Measurements from ENCODE around the gene PBX2. TPM values are rescaled to one million over a fixed set of nuclear protein-coding genes. Genes with fewer than 3 reads are reported as not detected.
A peak's percentile ranks its signal among the peaks of the same experiment; 100 is the strongest.

The PBX2 gene
- total and polyA plus RNA-seq, 2 experiments from 2014 or later: 7.2 to 111 TPM

DNA sequence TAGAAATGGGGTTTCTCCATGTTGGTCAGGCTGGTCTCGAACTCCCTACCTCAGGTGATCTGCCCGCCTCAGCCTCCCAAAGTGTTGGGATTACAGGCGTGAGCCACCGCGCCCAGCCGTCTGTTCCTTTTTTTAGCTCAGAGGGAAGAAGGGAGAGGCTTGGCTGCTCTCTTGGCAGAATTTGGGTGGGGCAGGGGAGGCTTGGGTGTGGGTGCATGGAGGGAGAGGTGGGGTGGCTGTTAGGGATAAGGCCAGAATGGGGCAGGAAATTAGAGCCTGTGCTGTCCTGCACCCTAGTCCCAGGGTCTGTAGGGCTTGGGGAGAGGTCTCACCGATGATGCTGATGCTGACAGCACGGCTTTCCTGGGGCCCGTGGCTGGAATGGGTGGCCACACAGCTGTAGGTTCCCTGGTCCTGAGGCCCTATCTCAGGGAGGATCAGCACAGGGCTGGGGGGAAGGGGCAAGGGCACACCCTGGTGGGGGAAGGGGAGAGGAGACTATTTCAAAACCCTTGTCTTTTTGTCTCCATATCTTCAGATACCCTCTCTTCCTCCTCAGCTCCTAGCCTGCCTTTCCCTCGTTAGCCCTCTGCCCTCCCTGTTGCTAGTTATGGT, 8.0 kb downstream of the PBX2 start:
- Histone ChIP-seq H3K36me3 (ENCODE audit: insufficient read depth) (peaks cover 2% of the 10 kb centered on the region; the same call in 1 of the 2 replicates), H3K27me3 (ENCODE audit: insufficient read depth) (no peaks in the 10 kb centered on the region), H3K4me1 (ENCODE audit: insufficient read depth) (peaks cover 9% of the 10 kb centered on the region; the same call in 1 of the 2 replicates), H3F3A (replicated peaks; ENCODE audit: low read depth) (peaks cover 14% of the 10 kb centered on the region), H3K27ac (ENCODE audit: low read depth) (no peak overlapping the region), H3K4me2 (no peak overlapping the region), H3K4me3 (no peak overlapping the region), H3K9me2 (ENCODE audit: insufficient read depth) (no peaks in the 10 kb centered on the region), H3K79me2 (replicated peaks; ENCODE audit: insufficient read depth) (peaks cover 13% of the 10 kb centered on the region), H2AFZ (no peak overlapping the region), H4K20me1 (replicated peaks; ENCODE audit: insufficient read depth) (no peaks in the 10 kb centered on the region)
- TF ChIP-seq NANOG (IDR thresholded peaks at IDR 0.05; ENCODE audit: borderline replicate concordance) (no peak), POLR2AphosphoS5 (IDR thresholded peaks at IDR 0.05; ENCODE audit: low read depth) (no peak), ZNF114 (CRISPR knock-in tag; IDR thresholded peaks at IDR 0.05) (no peak)
- TF ChIP-seq, protein P1, sequence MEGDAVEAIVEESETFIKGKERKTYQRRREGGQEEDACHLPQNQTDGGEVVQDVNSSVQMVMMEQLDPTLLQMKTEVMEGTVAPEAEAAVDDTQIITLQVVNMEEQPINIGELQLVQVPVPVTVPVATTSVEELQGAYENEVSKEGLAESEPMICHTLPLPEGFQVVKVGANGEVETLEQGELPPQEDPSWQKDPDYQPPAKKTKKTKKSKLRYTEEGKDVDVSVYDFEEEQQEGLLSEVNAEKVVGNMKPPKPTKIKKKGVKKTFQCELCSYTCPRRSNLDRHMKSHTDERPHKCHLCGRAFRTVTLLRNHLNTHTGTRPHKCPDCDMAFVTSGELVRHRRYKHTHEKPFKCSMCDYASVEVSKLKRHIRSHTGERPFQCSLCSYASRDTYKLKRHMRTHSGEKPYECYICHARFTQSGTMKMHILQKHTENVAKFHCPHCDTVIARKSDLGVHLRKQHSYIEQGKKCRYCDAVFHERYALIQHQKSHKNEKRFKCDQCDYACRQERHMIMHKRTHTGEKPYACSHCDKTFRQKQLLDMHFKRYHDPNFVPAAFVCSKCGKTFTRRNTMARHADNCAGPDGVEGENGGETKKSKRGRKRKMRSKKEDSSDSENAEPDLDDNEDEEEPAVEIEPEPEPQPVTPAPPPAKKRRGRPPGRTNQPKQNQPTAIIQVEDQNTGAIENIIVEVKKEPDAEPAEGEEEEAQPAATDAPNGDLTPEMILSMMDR (conservative IDR thresholded peaks at IDR 0.05; ENCODE audit: low read depth in 2 of 2): 0 out of 4 replicates have a peak, but pooled peaks of 1 of the 2 experiments have one; percentile 13
- TF ChIP-seq, protein P2, sequence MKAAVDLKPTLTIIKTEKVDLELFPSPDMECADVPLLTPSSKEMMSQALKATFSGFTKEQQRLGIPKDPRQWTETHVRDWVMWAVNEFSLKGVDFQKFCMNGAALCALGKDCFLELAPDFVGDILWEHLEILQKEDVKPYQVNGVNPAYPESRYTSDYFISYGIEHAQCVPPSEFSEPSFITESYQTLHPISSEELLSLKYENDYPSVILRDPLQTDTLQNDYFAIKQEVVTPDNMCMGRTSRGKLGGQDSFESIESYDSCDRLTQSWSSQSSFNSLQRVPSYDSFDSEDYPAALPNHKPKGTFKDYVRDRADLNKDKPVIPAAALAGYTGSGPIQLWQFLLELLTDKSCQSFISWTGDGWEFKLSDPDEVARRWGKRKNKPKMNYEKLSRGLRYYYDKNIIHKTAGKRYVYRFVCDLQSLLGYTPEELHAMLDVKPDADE (IDR thresholded peaks at IDR 0.05): no peak
- H3K27ac Mint-ChIP-seq: no peak overlapping the region
- peaks cover 35% of the 10 kb centered on the region for H3K4me1 Mint-ChIP-seq
- DNase-seq (ENCODE audit: low spot score) (no peak), ATAC-seq (no peak)
- no peak overlapping the region for H3K4me3 Mint-ChIP-seq
- peaks cover 62% of the 10 kb centered on the region for H3K36me3 Mint-ChIP-seq (ENCODE audit: low read depth)
- H3K9me3 Mint-ChIP-seq: no peaks in the 10 kb centered on the region
- H3K27me3 Mint-ChIP-seq (ENCODE audit: insufficient read depth, low read depth, poor library complexity): peaks cover 19% of the 10 kb centered on the region

DNA sequence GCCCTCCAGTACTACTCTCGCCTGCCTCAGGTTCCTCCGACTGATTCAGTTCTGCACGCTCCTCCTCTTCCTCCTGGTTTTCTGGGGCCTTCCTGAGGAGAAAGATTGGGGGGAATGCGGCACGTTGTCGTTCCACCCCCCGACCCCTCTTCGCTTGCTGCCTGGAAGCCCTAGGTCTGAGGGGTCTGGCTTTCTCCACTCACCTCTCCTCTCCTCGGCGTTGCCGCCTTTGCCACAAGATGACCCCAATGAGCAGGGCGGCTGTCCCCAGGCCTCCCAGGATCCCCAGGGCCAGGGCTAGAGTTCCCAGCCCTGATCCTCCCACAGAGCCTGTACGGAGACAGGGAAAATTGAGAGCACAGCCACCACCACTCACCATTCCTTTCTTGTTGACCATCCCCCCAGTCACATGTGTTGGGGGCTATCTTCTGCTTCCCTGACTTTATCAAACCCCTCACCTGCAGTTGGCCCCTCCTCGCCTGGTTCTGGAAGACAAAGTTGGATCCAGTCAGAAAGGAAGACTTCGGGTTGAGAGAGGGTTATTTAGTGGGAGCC, 8.8 kb downstream of the PBX2 start:
- peaks cover 54% of the 10 kb centered on the region for H3K36me3 Mint-ChIP-seq (ENCODE audit: low read depth)
- Histone ChIP-seq H3K4me3 (no peak overlapping the region), H4K20me1 (replicated peaks; ENCODE audit: insufficient read depth) (no peaks in the 10 kb centered on the region), H3F3A (replicated peaks; ENCODE audit: low read depth) (peaks cover 12% of the 10 kb centered on the region), H3K36me3 (ENCODE audit: insufficient read depth) (peaks cover 2% of the 10 kb centered on the region; the same call in 1 of the 2 replicates), H3K27ac (ENCODE audit: low read depth) (no peak overlapping the region), H3K27me3 (ENCODE audit: insufficient read depth) (no peaks in the 10 kb centered on the region), H3K4me1 (ENCODE audit: insufficient read depth) (peaks cover 13% of the 10 kb centered on the region; the same call in 1 of the 2 replicates), H3K4me2 (no peak overlapping the region), H2AFZ (no peak overlapping the region), H3K79me2 (replicated peaks; ENCODE audit: insufficient read depth) (peaks cover 13% of the 10 kb centered on the region), H3K9me2 (ENCODE audit: insufficient read depth) (no peaks in the 10 kb centered on the region)
- H3K27ac Mint-ChIP-seq: no peak overlapping the region; the same call in 1 of the 2 replicates
- no peak for DNase-seq (ENCODE audit: low spot score)
- H3K27me3 Mint-ChIP-seq (ENCODE audit: insufficient read depth, low read depth, poor library complexity): peaks cover 23% of the 10 kb centered on the region
- 0 out of 3 replicates have a peak overlapping the region, but pooled peaks have one; percentile 6 for H3K4me3 Mint-ChIP-seq
- no peaks in the 10 kb centered on the region for H3K9me3 Mint-ChIP-seq
- peaks cover 36% of the 10 kb centered on the region for H3K4me1 Mint-ChIP-seq
- no peak for ATAC-seq
- TF ChIP-seq EZH2phosphoT487 (IDR thresholded peaks at IDR 0.05; ENCODE audit: unreplicated experiment): no peak
- TF ChIP-seq CREB1 (CRISPR knock-in tag; IDR thresholded peaks at IDR 0.05; ENCODE audit: low read depth): no peak
- TF ChIP-seq EZH2 (IDR thresholded peaks at IDR 0.05; ENCODE audit: low read depth, unreplicated experiment): no peak
- TF ChIP-seq STAT1 (IDR thresholded peaks at IDR 0.05; ENCODE audit: unreplicated experiment): no peak
- no peak for TF ChIP-seq NANOG (IDR thresholded peaks at IDR 0.05; ENCODE audit: borderline replicate concordance)
- TF ChIP-seq, protein P1 (conservative IDR thresholded peaks at IDR 0.05; ENCODE audit: low read depth in 2 of 2): no peak
- TF ChIP-seq, protein P2 (IDR thresholded peaks at IDR 0.05): no peak
- no peak for TF ChIP-seq JUNB (IDR thresholded peaks at IDR 0.05; ENCODE audit: unreplicated experiment)
